ENCODE data around the gene AP3S1.

The AP3S1 gene

DNA sequence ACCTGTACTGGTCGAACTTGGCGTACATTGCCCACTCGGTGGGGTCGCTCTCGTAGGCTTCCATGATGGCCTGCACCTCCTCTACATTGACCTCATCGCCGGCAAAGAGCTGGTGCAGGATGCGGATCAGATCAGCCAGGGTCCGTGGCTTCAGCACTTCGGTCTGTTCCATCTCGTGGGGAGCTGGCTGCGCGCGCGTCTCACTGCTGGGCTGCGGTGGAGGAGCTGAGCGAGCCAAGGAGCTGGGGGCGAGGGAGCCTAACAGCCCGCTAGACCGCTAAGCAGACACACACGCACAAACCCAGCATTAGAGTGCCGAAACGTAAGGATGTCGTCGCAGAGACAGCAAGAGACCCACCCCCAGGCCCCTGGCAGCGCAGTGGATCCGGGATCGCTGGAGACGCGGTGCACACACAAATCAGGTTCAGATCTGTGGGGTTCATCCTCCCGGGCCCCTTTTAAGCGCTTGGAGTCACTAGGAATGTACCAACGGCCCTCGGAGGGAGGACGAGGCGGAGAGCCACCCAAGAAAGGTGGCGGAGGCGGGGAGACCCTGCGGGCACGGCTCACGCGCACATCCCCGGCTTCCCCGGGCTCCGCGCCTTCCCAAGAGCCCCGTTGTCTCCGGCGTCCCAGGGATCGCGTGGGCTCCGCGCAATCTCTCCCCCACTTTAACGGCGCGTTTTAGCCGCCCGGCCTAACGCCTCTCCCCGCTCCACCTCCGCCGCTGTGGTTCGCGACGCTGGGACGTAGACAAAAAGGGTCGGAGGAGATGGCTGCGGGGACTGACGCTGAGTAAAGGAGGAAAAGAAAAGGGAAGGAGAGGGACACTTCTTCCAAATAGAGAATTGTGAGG is 25.3 kb upstream of the AP3S1 start, which contains the start of gene CDO1 (continued):
- TF ChIP-seq ZBTB8A (tag by site-specific recombination; IDR thresholded peaks at IDR 0.05) (peak; percentile 72), SCRT2 (tag by site-specific recombination; IDR thresholded peaks at IDR 0.05) (no peak), ZNF24 (tag by site-specific recombination; IDR thresholded peaks at IDR 0.05) (0 out of 2 replicates have a peak, but pooled peaks have one; percentile 42), MZF1 (tag by site-specific recombination; IDR thresholded peaks at IDR 0.05; ENCODE audit: borderline replicate concordance) (0 out of 2 replicates have a peak, but pooled peaks have one; percentile 11), ZEB2 (tag by site-specific recombination; IDR thresholded peaks at IDR 0.05) (peak; percentile 49), ZNF292 (tag by site-specific recombination; IDR thresholded peaks at IDR 0.05; ENCODE audit: borderline replicate concordance, low read depth) (no peak), ZNF114 (tag by site-specific recombination; IDR thresholded peaks at IDR 0.05) (no peak), TRIM28 (IDR thresholded peaks at IDR 0.05; ENCODE audit: borderline replicate concordance, low read length) (no peak)
- TF ChIP-seq, protein P1, sequence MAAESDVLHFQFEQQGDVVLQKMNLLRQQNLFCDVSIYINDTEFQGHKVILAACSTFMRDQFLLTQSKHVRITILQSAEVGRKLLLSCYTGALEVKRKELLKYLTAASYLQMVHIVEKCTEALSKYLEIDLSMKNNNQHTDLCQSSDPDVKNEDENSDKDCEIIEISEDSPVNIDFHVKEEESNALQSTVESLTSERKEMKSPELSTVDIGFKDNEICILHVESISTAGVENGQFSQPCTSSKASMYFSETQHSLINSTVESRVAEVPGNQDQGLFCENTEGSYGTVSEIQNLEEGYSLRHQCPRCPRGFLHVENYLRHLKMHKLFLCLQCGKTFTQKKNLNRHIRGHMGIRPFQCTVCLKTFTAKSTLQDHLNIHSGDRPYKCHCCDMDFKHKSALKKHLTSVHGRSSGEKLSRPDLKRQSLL (tag by site-specific recombination; IDR thresholded peaks at IDR 0.05) = peak; percentile 28; the same call in 1 of the 2 replicates

DNA sequence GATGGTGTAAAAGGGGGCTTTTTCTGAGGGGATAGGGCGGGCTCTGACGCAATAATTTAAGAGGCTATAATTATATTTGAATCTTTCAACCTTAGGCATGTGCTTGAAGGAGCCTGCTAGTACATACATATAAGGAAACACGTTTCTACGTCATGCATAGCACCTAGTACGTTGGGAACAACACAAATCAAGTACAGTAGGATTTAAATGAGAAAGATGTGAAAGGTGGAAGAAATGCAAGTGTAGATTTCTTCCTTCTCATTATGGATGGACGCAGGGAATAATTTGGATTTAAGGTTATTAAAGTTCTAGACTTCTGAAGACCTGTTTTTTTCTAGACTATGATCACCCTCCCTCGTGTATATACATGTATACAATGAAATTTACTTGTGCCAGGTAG is 24.3 kb upstream of the AP3S1 start:
- H3K36me3 ChIP-seq (ENCODE audit: control insufficient read depth in 2 of 2, insufficient read depth in 1 of 2, low read length in 2 of 2) = no peaks in the 10 kb centered on the region
- H3K4me1 ChIP-seq (ENCODE audit: control insufficient read depth, insufficient read depth, low read length) = 0 out of 2 replicates have a peak, but pooled peaks cover 2% of the 10 kb centered on the region
- H3K27ac ChIP-seq (ENCODE audit: extremely low read depth, low read depth, low read length) = no peak overlapping the region
- TF ChIP-seq WT1 (tag by site-specific recombination; IDR thresholded peaks at IDR 0.05) (no peak), EGR2 (tag by site-specific recombination; IDR thresholded peaks at IDR 0.05; ENCODE audit: low read depth) (no peak), YY1 (tag by site-specific recombination; IDR thresholded peaks at IDR 0.05) (no peak), MZF1 (tag by site-specific recombination; IDR thresholded peaks at IDR 0.05; ENCODE audit: borderline replicate concordance) (no peak), ZNF391 (tag by site-specific recombination; IDR thresholded peaks at IDR 0.05; ENCODE audit: borderline replicate concordance, low read depth) (no peak), ZNF169 (tag by site-specific recombination; IDR thresholded peaks at IDR 0.05) (no peak), ZNF48 (tag by site-specific recombination; IDR thresholded peaks at IDR 0.05) (no peak), ZBTB1 (tag by site-specific recombination; IDR thresholded peaks at IDR 0.05) (no peak)
- TF ChIP-seq, protein P2, sequence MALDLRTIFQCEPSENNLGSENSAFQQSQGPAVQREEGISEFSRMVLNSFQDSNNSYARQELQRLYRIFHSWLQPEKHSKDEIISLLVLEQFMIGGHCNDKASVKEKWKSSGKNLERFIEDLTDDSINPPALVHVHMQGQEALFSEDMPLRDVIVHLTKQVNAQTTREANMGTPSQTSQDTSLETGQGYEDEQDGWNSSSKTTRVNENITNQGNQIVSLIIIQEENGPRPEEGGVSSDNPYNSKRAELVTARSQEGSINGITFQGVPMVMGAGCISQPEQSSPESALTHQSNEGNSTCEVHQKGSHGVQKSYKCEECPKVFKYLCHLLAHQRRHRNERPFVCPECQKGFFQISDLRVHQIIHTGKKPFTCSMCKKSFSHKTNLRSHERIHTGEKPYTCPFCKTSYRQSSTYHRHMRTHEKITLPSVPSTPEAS (tag by site-specific recombination; IDR thresholded peaks at IDR 0.05) = no peak
- ChIA-PET CTCF (no interaction called here), POLR2A (no interaction called here)
- H3K4me3 ChIP-seq (ENCODE audit: low read depth, low read length) = no peak overlapping the region
- H3K9me3 ChIP-seq (ENCODE audit: control insufficient read depth, insufficient read depth, low read depth, low read length) = no peaks in the 10 kb centered on the region

DNA sequence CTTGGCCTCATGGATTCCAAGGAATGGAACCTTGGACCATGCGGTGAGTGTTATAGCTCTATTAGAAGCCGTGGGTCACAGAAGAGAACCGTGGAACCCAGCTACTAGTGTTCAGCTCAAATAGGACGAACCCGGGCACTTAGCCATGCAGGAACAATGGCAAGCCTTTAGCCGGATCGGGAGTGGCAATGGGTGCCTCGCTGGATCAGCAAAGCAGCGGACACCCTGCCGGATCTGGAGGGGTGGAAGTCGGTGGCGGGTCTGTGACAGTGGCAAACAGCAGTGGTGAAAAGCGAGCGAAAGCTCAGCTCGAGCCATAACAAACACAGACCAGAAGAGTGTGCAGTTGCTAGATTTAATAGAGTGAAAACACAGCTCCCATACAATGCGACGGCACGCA is 22.9 kb upstream of the AP3S1 start:
- Histone ChIP-seq H3K4me1 (ENCODE audit: control insufficient read depth, insufficient read depth, low read length) (0 out of 2 replicates have a peak, but pooled peaks cover 2% of the 10 kb centered on the region), H3K4me3 (ENCODE audit: low read depth, low read length) (no peak overlapping the region), H3K36me3 (ENCODE audit: control insufficient read depth in 2 of 2, insufficient read depth in 1 of 2, low read length in 2 of 2) (no peaks in the 10 kb centered on the region), H3K9me3 (ENCODE audit: control insufficient read depth, insufficient read depth, low read depth, low read length) (no peaks in the 10 kb centered on the region), H3K27ac (ENCODE audit: extremely low read depth, low read depth, low read length) (no peak overlapping the region)
- ChIA-PET CTCF (interaction anchor here (0.8 to 1.2 kb wide), 2 partner anchors 11 to 21 kb away, joined by 3 to 4 read pairs; no protein-coding TSS in a partner anchor), POLR2A (no interaction called here)
- TF ChIP-seq ZNF624 (tag by site-specific recombination; IDR thresholded peaks at IDR 0.05) (no peak), GLI4 (tag by site-specific recombination; IDR thresholded peaks at IDR 0.05) (no peak), ZNF302 (tag by site-specific recombination; IDR thresholded peaks at IDR 0.05; ENCODE audit: low read depth) (no peak), ZNF677 (tag by site-specific recombination; IDR thresholded peaks at IDR 0.05) (no peak), ZNF660 (tag by site-specific recombination; IDR thresholded peaks at IDR 0.05) (no peak), BCL11A (tag by site-specific recombination; IDR thresholded peaks at IDR 0.05; ENCODE audit: low read depth) (no peak), YY1 (tag by site-specific recombination; IDR thresholded peaks at IDR 0.05) (no peak)
- TF ChIP-seq, protein P3, sequence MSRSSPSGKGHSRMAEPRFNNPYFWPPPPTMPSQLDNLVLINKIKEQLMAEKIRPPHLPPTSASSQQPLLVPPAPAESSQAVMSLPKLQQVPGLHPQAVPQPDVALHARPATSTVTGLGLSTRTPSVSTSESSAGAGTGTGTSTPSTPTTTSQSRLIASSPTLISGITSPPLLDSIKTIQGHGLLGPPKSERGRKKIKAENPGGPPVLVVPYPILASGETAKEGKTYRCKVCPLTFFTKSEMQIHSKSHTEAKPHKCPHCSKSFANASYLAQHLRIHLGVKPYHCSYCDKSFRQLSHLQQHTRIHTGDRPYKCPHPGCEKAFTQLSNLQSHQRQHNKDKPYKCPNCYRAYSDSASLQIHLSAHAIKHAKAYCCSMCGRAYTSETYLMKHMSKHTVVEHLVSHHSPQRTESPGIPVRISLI (tag by site-specific recombination; IDR thresholded peaks at IDR 0.05) = no peak
- TF ChIP-seq, protein P4, sequence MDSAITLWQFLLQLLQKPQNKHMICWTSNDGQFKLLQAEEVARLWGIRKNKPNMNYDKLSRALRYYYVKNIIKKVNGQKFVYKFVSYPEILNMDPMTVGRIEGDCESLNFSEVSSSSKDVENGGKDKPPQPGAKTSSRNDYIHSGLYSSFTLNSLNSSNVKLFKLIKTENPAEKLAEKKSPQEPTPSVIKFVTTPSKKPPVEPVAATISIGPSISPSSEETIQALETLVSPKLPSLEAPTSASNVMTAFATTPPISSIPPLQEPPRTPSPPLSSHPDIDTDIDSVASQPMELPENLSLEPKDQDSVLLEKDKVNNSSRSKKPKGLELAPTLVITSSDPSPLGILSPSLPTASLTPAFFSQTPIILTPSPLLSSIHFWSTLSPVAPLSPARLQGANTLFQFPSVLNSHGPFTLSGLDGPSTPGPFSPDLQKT (IDR thresholded peaks at IDR 0.05; ENCODE audit: borderline replicate concordance, low read depth, low read length) = no peak
- TF ChIP-seq, protein P5, sequence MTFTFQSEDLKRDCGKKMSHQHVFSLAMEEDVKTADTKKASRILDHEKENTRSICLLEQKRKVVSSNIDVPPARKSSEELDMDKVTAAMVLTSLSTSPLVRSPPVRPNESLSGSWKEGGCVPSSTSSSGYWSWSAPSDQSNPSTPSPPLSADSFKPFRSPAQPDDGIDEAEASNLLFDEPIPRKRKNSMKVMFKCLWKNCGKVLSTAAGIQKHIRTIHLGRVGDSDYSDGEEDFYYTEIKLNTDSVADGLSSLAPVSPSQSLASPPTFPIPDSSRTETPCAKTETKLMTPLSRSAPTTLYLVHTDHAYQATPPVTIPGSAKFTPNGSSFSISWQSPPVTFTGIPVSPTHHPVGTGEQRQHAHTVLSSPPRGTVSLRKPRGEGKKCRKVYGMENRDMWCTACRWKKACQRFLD (tag by site-specific recombination; IDR thresholded peaks at IDR 0.05) = no peak

All from HEK293 (cell line).